DLD1 (cell line): ENCODE results near the gene CUL7.

ENCODE experiments used
- in situ Hi-C: cut with HindIII; loops from 2 replicates; pipeline ENCODE4 v1.10.0; 2017; ENCODE audit warnings: low sequenced_read_pairs

CUL7 gene

DNA sequence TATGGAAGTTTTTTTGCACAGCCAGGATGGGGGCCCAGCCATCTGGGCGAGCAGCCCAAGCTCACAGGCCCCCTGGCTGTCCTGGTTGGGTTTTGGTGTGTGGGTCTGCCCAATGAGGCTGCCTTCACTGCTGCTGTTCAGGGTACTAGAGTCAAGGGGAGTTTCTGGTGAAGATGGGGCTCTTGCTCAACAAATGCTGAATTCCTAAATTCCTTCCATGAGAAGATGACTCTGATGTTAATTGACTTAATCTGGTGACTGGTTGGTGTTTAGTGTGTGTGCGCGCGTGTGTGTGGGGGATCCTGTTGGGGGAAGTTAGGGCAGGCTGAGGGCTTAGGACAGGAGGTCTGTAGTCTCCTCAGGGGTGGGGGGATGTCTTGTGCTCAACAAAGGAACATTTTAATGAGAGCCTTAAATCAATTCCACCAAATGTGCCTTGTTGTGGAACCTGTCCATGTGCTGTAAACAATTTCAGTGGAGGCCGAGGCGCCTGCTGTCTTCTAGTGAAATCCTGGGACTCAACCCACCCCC lies 24.4 kb upstream of the CUL7 start:
- in situ Hi-C loops = no loop called here

DNA sequence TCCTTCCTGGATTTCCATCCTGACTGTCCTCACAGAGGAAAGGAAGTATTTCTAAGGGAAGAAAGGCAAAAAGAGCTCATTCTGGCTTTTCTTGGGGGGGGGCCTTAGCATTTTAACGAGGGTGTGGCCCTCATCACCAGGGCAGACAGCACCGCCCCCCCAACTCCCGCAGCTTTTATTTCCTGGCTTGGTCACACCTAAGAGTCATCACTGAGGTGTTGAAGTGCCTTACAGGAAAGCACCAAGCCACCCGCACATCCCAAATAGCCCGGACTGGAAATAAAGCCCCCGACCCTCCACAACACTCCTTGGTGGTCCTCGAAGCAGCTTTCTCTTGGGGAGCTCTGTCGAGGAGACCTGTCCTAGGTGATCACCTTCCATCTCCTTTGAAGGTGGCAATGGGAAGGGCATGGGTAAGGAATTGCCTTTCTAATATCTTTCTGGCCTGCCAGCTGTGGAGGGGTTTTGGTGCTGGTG lies 23.7 kb upstream of the CUL7 start:
- in situ Hi-C loops = no loop called here

DNA sequence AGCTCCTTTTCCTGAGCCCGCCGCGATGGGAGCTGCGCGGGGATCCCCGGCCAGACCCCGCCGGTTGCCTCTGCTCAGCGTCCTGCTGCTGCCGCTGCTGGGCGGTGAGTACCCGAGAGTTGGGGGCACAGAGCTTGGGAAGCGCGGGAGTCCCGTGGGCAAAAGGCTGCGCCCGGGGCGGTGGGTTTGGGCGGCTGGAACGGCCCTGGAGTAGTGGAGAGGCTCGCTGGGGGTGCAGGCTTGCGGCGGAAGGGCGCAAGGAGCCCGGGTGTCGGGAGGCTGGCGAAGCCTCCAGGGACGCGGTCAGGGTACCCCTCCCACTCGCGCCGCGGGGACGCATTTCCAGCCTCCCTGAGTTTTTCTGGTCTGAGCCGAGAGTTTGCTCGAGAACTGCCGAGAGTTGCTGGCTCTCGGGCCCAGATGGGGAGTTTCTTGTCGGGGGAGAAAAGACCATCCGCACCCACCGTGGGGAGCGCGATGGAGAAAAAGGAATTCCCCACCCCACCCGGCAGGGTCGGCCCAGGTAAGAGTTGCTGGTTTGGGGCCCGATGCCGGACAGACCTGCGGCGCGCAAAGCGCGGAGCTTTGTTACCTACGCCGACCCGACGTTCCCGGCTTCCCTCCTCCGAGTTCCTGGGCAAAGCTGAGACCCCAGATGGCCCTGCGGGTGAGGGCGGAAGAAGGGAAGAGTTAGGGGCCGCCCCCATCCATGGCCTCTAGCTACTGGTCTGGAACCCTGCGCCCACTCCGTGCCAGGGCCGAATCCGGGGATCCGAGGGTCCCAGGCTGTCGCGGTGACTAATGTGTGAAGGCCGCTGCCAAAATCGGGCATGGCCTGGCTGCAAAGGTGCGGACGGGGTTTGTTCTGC lies 23.0 kb upstream of the CUL7 start:
- in situ Hi-C loops = no loop called here

DNA sequence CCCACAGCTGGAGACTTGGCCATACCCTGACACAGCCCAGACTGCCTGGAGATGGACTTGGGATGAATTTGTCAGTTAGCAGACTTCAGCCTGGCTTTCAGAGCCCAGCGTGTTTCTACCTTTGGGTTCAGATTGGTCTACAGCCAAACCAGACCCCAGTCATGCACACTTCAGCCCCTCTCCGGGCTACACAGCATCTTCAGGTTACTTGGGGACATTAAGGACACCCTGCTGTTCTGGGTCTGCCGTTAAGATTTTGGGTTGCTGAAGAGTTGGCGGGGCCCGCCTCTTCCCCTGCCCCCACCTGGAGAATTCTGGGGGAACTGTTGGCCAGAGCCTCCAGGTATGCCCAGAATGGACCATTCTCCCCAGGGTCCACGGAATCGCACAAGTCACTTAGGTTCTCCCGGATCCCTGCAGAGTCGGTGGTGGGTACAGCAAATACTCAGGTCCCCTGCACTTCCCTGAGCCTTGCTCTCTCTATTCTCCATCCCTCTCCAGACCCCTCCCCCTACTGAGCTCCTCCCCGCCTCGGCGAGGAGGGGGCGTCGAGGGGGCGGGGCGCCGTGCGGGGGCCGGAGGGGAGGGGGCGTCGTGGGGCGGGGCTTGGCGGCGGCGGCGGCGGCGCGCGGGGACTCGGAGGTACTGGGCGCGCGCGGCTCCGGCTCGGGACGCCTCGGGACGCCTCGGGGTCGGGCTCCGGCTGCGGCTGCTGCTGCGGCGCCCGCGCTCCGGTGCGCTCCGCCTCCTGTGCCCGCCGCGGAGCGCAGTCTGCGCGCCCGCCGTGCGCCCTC lies 22.2 kb upstream of the CUL7 start, which contains the start of gene PTK7:
Gene PTK7, plus strand, starts transcription at position 645 of the 794 bp plus-strand sequence. CDS start 175 bp downstream, outside the sequence.
- in situ Hi-C loops = no loop called here

DNA sequence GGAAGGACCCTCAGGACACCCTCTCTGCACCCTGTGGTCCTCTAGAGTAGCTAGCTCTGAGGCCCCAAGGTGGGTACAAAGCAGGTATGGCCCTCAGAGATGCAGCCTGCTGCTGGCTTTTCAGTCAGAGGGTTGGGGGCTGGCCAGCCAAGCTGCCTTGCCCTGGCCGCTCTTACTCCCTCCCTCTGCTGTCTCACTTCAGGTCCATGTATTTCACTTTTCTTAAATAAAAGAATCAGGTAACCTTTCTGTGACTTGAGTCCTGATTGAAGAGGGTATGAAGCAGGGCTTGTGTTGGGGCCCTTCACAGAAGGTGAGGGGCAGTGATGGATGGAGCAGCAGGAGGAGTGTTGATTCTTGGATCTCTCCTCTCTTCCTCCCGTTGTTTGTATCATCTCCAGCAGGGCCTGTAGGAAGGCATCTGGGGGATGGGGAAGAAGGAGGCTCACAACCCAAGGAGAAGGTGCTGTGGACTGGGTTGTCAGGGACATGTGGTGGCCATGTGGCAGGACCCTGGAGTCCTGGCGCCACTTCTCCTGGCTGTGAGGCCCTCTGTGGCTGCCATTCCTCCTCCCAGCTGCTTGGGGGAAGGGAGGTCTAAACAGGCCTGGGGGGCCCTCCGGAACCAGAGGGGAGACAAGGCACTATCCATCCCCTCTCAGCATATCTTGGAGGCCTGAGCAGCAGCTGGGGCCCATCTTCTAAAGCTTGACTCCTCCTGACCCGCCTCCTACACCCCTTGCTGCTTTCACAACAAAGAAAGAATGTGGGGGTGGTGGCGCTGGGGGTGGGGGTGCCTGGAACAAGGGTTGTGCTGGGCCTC lies 21.4 kb upstream of the CUL7 start:
- in situ Hi-C loops = no loop called here

DNA sequence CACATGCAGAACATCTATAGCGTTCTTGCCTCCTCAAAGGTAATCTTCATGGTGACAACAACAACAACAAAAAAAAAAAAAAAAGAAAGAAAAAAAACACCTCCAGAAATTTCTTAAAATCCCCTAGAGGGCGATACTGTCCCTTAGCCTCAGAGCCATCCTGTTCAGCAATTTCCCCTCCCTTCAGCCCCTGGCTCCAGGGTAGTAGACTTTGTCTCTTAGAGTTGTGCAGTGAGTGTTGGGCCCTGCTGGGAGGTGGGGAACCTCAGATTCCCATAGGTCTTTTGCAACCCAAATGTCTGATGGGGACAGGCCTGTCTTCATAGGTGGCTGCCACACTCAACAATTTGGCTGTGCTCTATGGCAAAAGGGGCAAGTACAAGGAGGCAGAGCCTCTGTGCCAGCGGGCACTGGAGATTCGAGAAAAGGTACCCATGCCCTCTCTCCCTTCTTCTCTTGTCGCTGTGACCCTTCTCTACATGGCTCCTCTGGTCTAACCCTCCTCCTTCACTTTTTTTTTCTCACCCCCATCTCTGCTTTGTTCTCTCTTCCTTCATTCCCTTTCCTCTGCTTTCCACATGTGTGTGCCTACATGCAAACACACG lies 16.5 kb upstream of the CUL7 start:
- in situ Hi-C loops = no loop called here

DNA sequence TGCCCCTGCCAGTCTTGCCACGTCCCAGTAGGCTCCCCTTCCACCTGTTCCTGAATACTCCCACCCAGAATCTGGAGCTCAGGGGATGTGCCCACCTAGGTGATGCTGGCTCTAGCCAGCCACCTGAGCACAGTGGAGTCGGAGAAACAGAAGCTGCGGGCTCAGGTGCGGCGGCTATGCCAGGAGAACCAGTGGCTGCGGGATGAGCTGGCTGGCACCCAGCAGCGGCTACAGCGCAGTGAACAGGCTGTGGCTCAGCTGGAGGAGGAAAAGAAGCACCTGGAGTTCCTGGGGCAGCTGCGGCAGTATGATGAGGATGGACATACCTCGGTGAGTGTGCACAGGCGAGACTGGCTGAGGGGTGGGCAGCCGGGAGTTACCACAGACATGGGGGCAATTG lies 9.2 kb upstream of the CUL7 start:
- in situ Hi-C loops = no loop called here

DNA sequence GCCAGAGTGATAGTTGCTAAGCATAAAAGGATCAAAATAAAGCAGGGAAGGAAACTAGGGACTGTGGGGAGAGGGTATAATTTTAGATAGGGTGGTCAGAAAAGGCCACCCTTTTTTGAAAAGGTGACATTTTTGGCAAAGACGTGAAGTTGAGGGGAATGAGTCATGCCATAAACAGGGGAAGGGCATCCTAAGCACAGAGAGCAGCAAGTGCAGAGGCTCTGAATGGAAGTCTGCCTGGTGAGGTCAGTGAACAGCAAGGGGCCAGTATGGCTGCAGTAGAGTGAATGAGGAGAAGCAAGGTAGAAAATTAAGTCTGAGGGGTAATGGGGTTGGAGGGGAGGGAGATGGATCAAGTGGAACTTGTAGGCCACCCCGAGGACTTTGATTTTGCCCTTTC lies 8.2 kb upstream of the CUL7 start:
- in situ Hi-C loops = no loop called here

DNA sequence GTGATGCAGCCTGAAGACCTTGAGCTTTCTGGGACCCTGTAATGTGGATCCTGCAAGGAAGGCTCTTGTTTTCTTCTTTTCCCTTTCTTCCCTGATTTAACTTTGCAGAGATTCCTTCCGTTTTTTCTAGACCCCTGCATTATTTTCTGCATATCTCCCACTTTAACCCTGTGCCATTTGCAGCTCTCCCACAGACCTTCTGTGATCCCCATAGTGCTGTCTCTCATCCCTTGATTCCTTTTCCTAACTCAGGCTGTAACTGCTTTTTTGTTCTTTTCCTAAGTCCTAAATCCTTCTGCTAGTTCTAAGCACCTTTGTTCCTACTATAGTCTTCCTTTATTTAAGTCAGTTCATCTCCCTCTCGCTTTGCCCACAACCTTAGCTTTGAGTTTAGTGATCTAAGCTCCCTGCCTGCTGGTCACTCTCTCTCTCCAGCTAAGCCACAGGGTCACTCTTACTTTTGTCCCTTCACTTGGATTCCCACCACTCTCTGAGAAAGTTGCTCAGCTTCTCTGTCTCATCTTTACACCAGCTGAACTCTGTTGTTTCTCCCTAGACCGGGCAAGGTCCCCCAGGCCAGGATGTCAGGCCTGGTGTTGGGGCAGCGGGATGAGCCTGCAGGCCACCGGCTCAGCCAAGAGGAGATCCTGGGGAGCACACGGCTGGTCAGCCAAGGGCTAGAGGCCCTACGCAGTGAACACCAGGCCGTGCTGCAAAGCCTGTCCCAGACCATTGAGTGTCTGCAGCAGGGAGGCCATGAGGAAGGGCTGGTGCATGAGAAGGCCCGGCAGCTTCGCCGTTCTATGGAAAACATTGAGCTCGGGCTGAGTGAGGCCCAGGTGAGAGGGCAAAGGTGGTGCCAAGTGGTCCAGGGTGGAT lies 7.3 kb upstream of the CUL7 start:
- in situ Hi-C loops = no loop called here

DNA sequence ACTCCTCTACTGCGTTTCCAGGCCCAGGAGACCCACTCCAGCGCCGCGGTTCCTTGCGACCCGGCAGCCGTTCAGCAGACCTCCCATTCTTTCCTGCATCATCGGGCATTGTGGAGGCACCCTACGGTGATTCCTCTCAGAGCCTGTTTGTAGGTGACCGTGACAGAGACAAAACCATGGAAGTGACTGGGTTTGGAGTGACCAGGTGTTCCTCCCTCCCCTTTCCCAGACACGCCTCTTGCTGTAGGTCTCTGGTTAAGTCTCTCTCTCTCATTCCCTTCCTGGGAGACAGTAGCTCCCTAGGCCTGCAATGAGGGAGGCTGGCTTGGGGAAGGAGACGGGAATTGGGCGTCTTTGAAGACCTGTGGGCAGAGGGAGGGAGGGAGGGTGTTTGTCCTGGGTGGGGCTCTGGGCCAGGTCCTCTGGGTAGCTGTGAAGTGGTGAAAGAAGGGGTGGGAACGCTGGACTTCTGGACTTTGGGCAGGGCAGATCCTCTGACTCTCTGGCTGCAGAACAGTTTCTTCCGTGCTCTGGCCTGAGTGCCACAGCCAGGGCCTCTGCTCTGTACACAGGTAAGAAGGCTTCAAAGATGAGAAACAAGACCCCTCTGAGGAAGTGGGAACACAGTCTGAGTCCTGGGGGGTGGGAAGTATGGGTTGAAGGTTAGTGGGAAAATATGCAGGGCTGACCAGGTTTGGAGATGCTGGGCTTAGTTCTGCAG lies 6.5 kb upstream of the CUL7 start:
- in situ Hi-C loops = no loop called here

DNA sequence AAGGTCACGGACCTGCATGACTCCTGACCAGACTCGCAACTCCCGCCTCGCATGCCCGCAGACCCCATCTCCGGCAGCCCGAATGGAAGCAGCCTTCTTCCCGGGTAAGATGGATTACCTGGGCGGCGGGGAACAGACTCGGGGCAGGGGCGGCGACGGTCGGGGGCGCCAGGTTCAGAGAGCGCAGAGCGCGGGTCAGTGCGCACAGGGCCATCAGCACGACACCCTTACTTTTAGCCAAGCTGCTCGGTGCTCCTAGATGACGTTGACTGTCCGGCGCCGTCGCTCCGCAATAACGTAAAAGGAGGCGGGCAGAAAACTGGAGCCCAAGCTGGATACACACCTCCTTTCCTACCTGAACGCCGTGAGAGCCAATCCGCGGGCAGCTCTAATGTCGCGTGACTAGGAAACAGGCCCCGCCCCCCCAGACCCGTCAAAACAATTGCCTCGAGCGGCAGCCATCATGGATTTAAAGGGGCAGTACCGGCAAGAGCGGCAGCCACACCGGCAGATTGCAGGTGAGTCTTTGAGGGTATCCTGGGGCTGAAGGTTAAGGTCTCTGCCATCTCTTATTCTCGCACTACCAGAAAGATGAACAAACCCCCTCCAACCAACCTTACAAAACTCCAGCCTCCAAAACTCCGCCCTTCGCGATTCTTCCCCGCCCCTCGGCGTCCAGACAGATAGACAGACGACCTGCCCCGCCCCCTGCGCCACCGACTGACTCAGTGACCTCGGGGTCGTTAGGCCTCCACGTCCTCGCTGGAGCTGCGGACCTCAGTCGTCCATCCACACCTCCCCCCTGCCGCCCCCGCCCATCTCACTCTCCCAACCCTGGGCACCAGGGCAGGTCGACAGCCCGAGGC lies 5.8 kb upstream of the CUL7 start, which contains the start of the genes KLC4 and MRPL2:
Gene KLC4, plus strand, starts transcription at position 464 of the 866 bp plus-strand sequence. CDS start 1,705 bp downstream, outside the sequence.
Gene MRPL2, minus strand, starts transcription at position 267 of the 866 bp plus-strand sequence. Its CDS starts 53 bp downstream, at position 214.
- in situ Hi-C loops = no loop called here

DNA sequence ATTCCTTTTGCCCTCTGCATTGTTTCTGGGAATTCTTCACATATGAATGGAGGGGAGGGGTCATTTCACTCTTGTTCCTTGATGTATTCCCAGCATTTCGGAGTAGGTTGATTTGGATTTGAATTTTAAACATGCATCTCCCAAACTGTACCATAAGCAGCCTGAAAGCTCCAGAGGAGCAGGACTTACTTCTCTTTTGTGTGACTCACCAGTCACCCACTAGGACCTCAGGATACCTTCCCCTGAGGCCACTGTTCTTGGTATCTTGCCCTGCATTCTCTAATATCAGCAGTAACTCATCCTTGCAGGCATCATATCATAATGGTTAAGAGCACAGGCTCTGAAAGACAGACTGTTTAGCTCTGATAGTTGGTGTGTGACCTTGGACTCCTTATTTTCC lies 4.9 kb upstream of the CUL7 start:
- in situ Hi-C loops = no loop called here

DNA sequence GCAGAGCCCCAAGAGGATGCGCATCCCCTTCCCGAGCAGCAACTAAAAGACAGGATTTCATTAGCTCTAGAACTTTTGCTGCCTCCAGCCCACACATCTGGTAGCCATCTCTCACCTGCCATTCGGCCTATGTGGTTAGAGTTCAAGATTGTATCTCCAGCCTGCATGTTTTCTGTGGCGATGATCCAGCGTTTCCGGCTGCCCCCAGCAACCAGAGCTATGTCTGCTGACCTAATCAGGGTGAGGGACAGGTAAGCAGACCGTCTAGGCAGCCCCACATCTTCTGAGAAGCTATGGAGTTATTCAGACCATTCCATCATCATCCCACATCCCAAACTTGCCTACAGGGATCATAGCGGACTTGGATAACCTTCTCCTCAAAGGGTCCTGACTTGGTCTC lies 2.3 kb upstream of the CUL7 start:
- in situ Hi-C loops = no loop called here

DNA sequence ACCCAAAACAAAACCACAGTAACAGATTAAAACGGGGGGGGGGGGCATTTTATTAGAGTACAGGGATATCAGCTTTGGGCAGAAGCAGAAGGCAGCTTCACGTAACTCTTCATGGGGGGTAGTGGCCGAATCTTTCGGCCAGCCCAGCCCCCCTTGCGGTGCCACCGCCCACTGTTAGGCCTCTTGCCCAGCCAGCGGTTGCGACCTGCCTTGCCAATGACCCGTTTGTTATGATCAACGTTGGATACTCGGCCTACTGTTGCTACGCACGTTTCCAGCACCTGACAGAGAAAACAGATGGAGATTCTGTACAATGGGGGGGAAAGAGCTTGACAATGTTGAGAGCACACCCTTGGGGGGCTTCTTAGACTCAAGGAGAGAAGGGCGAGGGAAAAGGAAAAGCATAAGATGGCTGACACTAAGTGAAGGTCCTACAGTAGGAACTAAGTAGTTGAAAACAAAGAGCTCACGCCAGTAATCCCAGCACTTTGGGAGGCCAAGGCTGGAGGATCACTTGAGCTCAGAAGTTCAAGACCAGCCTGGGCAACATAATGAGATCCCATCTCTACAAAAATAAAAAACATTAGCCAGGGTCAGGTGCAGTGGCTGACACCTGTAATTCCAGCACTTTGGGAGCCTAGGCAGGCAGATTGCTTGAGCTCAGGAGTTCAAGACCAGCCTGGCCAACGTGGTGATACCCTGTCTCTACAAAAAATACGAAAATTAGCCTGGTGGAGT lies 724 bp upstream of the CUL7 start:
- in situ Hi-C loops = no loop called here

DNA sequence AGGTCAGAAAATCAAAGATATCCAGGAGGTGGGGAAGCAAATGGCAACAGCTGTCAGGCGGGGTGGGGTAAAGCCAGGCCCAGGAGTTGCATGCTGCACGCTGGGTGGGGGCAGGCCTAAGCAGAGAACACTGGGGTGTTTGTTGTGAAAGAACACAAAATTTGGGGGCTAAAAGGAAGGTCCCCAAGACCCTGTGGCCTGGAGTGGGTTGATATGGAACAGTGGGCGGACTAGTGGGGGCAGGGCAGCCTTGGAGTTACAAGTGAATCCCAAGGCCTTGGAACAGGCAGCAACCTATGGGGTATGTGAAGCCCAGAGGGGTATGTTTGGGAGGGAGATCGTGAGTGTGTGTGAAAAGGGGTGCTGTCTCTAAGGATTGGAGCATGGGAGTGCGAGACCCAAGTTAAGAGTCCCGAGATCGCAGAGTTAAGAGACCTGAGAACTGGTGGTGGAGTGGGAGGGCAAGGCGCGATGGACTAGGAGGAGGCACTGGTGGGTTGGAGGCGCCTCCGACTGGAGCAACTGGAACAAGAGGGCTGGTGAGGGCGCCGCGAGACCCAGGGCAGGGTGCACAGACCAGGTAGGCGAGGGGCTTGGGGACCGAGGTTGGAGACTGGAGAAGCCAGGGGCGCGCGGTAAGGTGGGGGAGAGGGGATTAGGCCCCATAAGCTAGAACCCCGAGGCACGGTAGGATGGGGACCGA lies 658 bp downstream of the CUL7 start:
- in situ Hi-C loops = no loop called here

DNA sequence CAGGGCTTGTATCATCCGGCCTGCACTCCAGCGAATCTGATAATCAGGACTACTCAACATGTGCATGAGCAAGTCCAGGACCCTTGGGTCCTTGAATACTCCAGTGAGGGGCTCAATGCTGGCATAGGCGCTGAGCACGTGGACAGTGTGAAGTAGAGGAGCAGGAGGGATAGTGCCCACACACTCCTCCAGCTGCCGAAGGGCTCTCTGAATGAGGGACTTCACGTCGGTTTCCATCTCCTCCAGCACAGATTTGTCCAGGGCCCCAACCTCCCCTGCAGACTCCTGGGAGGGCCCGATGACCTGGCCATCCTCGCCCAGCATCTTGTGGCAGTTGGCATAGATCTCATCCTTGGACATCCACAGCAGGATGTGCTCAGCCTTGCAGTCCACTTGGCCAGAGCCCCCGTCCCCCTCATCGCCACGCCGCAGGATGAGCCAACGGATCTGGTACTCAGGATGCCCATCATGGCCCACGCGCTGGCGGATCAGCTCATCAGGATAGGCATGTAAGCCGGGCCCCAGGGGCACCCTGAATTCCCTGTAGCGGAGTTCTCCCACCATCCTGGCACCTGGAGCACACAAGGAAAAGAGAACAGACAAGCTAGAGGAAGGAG lies 1.3 kb downstream of the CUL7 start:
- in situ Hi-C loops = no loop called here
